ENCODE results near the gene GPR63. TPM values are rescaled to one million over a fixed set of nuclear protein-coding genes. Genes with fewer than 3 reads are reported as not detected.

The GPR63 gene
- 0.38 to 0.47 TPM (median 0.43 TPM) in 5 replicates for total RNA-seq (2022; extraction: Qiagen RNA extraction)

GRCh38 chr6:96837081-96837971 lies at the start of gene GPR63:
GPR63 (minus strand) TSS chr6:96837477; CDS start chr6:96799731, 37,746 bp downstream.

Other genes starting within 250 kb of the GPR63 start
- 23.3 to 54.0 TPM (median 49.6 TPM) in 5 replicates for gene NDUFAF4, start 60.4 kb upstream of the GPR63 start, total RNA-seq (2022; extraction: Qiagen RNA extraction)
- 0.03 TPM in 1 of 5 replicates, not detected in the others for gene KLHL32, start 87.3 kb upstream of the GPR63 start, total RNA-seq (2022; extraction: Qiagen RNA extraction)

Data from A549 treated with Hydrocortisone at 1 μM for 4 hours (cell line).